HG02759 (cell line): ENCODE data around the gene SEMA3F.
A peak's percentile ranks its signal among the peaks of the same experiment; 100 is the strongest.
"Not testable (repeated sequence)": the region's sequence is repeated elsewhere in the genome, so short reads cannot be mapped to it uniquely, and the experiment has no call there.

Experiments
- ATAC-seq: cut with Tn5 transposase; IDR thresholded peaks from one replicate; pipeline ENCODE4 v1.9.1; 2021; ENCODE audit warnings: mild to moderate bottlenecking, moderate library complexity; ENCODE audit not compliant: unreplicated experiment

The SEMA3F gene

GRCh38 chr3:50228184-50228763, 73.2 kb downstream of the SEMA3F start:
- not testable (repeated sequence) for ATAC-seq

GRCh38 chr3:50229490-50229889, 74.4 kb downstream of the SEMA3F start:
- ATAC-seq, result no peak

- ATAC-seq, result no peak
Observed at GRCh38 chr3:50230104-50230793, 75.1 kb downstream of the SEMA3F start.

GRCh38 chr3:50230794-50231125, 75.6 kb downstream of the SEMA3F start:
- no peak for ATAC-seq

GRCh38 chr3:50231581-50231980, 76.5 kb downstream of the SEMA3F start:
- no peak for ATAC-seq

- ATAC-seq, result no peak
Observed at GRCh38 chr3:50232303-50232702, 77.2 kb downstream of the SEMA3F start.

- no peak for ATAC-seq
Observed at GRCh38 chr3:50233176-50233575, 78.1 kb downstream of the SEMA3F start.

GRCh38 chr3:50235716-50236483, 80.8 kb downstream of the SEMA3F start, which contains the start of gene GNAI2:
Gene GNAI2 (plus strand): TSS chr3:50236204. CDS start chr3:50236336, 132 bp downstream.
- ATAC-seq, result peak; percentile 93

GRCh38 chr3:50236484-50237132, 81.5 kb downstream of the SEMA3F start:
- no peak for ATAC-seq

- ATAC-seq, result no peak
Observed at GRCh38 chr3:50237133-50237651, 82.1 kb downstream of the SEMA3F start.

- ATAC-seq, result peak; percentile 37
Observed at GRCh38 chr3:50237754-50238548, 82.8 kb downstream of the SEMA3F start.

- no peak for ATAC-seq
Observed at GRCh38 chr3:50238549-50239026, 83.5 kb downstream of the SEMA3F start.
